Heart right ventricle (tissue), 16 donors: ENCODE measurements around the gene NBEA. TPM values are rescaled to one million over a fixed set of nuclear protein-coding genes. Genes with fewer than 3 reads are reported as not detected.

Source experiments
- ATAC-seq, 8 donors: fragments of 200-7000 bp; cut with Tn5 transposase; one replicate each; pipeline ENCODE4 v1.9.1; 2020; ENCODE audit warnings: mild to moderate bottlenecking in 8 of 8, moderate library complexity in 8 of 8, moderate number of reproducible peaks in 1 of 8
- DNase-seq, 2 donors: peaks; one replicate each; pipeline ENCODE4 v3.0.0-alpha.2; 2020
- H3K27ac ChIP-seq, 10 donors: fragments of 200-600 bp; sonication (generic) in 2 of 10; one replicate each; pipeline versions ENCODE4 v1.5.0 to v1.8.0; 2020 to 2022; ENCODE audit warnings: mild to moderate bottlenecking in 3 of 10
- H3K27me3 ChIP-seq, 7 donors: fragments of 200-600 bp; one replicate each; pipeline ENCODE4 v1.8.0; 2021 to 2022; ENCODE audit warnings: mild to moderate bottlenecking in 2 of 7
- H3K36me3 ChIP-seq, 9 donors: fragments of 200-600 bp; sonication (generic) in 1 of 9; one replicate each; pipeline versions ENCODE4 v1.5.0 to v1.8.0; 2020 to 2022; ENCODE audit warnings: mild to moderate bottlenecking in 2 of 9
- H3K4me1 ChIP-seq, 9 donors: fragments of 200-600 bp; sonication (generic) in 1 of 9; one replicate each; pipeline versions ENCODE4 v1.5.0 to v1.8.0; 2020 to 2022; ENCODE audit warnings: mild to moderate bottlenecking in 4 of 9
- H3K4me3 ChIP-seq, 10 donors: fragments of 200-600 bp; sonication (generic) in 2 of 10; one replicate each; pipeline versions ENCODE4 v1.5.0 to v1.8.0; 2020 to 2022; ENCODE audit warnings: mild to moderate bottlenecking in 7 of 10, moderate library complexity in 2 of 10
- H3K9me3 ChIP-seq, 11 donors: fragments of 200-600 bp in 10 of 11; sonication (generic) in 2 of 11; one replicate each; pipeline versions ENCODE4 v1.5.0 to v1.8.0; 2013 to 2022; ENCODE audit warnings: mild to moderate bottlenecking in 2 of 11, control low read depth in 1 of 11, moderate library complexity in 1 of 11
- CTCF ChIP-seq, 9 donors: fragments of 200-600 bp; sonication (generic) in 2 of 9; IDR thresholded peaks; one replicate each; pipeline versions ENCODE4 v1.5.0 to v1.8.0; 2021 to 2022; ENCODE audit warnings: antibody characterized with exemption in 9 of 9, mild to moderate bottlenecking in 5 of 9, moderate library complexity in 1 of 9
- WGBS, 2 donors: extraction: QIAGEN DNeasy Blood & Tissue Kit; methylation state at CpG; one replicate each; pipeline ENCODE4 v1.1.7; 2013; ENCODE audit warnings: inconsistent platforms in 1 of 2; 5-methylcytosine and 5-hydroxymethylcytosine counted together
- intact Hi-C, 10 donors: fragments of 100-400 bp; cut with DNase I; formaldehyde crosslinking; loops; one replicate each; pipeline versions ENCODE4 v1.11.1 to v1.14.2; 2022
- polyA plus RNA-seq, 2 donors: library from polyadenylated mRNA; stranded (reverse); fragments of 200-250 nt; gene quantifications; one replicate each; pipeline ENCODE4 v1.2.3, GENCODE V29; 2013
- total RNA-seq, 10 donors: library from RNA; stranded (reverse); fragmentation: NEBNext Ultra II Directional in 3 of 10; extraction: Animal tissue kit (Norgen Biotek cat#: 25700) in 3 of 10; gene quantifications; one replicate each; pipeline versions ENCODE4 v1.2.1 to v1.2.4, GENCODE V29; 2021 to 2023
- donor health status: Arrhythmogenic right ventricular cardiomyopathy.
- donor health status: ischemic (EF 13 %, LVEDD 7.1; RV severe dilation, severe dysfunction).
- donor health status: healthy with polysubstance abuse.
- donor health status: DM: no; HTN: yes; CAD: no.
- donor health status: DM: no; HTN: no; CAD: no.
- donor health status: ischemic (EF 25% LVEDD 6.9; RV normal size, moderate dysfunction).
- donor health status: ischemic (EF 25% LVEDD 5.7; RV mildly dilated, moderate dysfunction).
- donor health status: healthy.
- donor health status: DM: yes; HTN: yes; CAD: no.
- donor health status: Ischemic cardiomyopathy.
- donor health status: ischemic (EF 35%, LVEDD 5.7; RV mildly dilated, moderate dysfunction).
- donor health status: nonischemic (EF 11% LVEDD 7.7; RV severe dilation, severe dysfunction).
- donor health status: DM: yes; HTN: yes; CAD: no.
- donor health status: PGD.
- donor health status: ischemic (EF 29% LVEDD 5.4; RV normal size, mild dysfunction).
- donor health status: nonischemic (EF 23%, LVEDD 6.1; RV moderate dilation, normal function).

The NBEA gene
- total and polyA plus RNA-seq, 12 donors: 4.3 to 30.6 (median 24.5) TPM

- H3K27ac ChIP-seq: no peak overlapping the region
These were observed 748.6 kb downstream of the NBEA start for GRCh38 chr13:35690581-35691207.

GRCh38 chr13:35693134-35693784 is 751.2 kb downstream of the NBEA start:
- no peak for ATAC-seq
- Histone ChIP-seq H3K27ac (no peak overlapping the region), H3K4me3 (no peak overlapping the region), H3K36me3 (no peaks in the 10 kb centered on the region), H3K27me3 (peaks cover 0 to 4% (median 0%) of the 10 kb centered on the region in 7 donors), H3K9me3 (no peaks in the 10 kb centered on the region), H3K4me1 (no peaks in the 10 kb centered on the region)
- no peak for TF ChIP-seq CTCF (IDR thresholded peaks at IDR 0.05)
- no peak for DNase-seq
- intact Hi-C loops: no loop called here
- WGBS, 2 donors: 75 to 77% methylated on average over 9 of the region's 9 CpGs

More at GRCh38 chr13:35690581-35691207, 748.6 kb downstream of the NBEA start:
- no peaks in the 10 kb centered on the region for H3K36me3 ChIP-seq
- no peaks in the 10 kb centered on the region for H3K4me1 ChIP-seq
- no peak for TF ChIP-seq CTCF (IDR thresholded peaks at IDR 0.05)
- 47 to 53% methylated on average over 8 of the region's 8 CpGs for WGBS, 2 donors
- H3K27me3 ChIP-seq: no peaks in the 10 kb centered on the region
- ATAC-seq: peak in 7 of 8 donors; percentile 58 to 83 (median 73)
- intact Hi-C loops: no loop called here
- H3K4me3 ChIP-seq: peak overlapping the region in 1 of 10 donors; percentile 10
- DNase-seq: no peak
- no peaks in the 10 kb centered on the region for H3K9me3 ChIP-seq

- H3K4me3 ChIP-seq: no peak overlapping the region
- intact Hi-C loops: no loop called here
- DNase-seq (no peak), ATAC-seq (no peak)
- H3K27ac ChIP-seq: no peak overlapping the region
- H3K9me3 ChIP-seq: no peaks in the 10 kb centered on the region
- H3K4me1 ChIP-seq: no peaks in the 10 kb centered on the region
- H3K27me3 ChIP-seq: peaks cover 0 to 4% (median 0%) of the 10 kb centered on the region in 7 donors
- WGBS, 2 donors: 93 to 95% methylated on average over 13 of the region's 13 CpGs
- H3K36me3 ChIP-seq: no peaks in the 10 kb centered on the region
- no peak for TF ChIP-seq CTCF (IDR thresholded peaks at IDR 0.05)
These were observed 752.0 kb downstream of the NBEA start for GRCh38 chr13:35694031-35694430.

- Histone ChIP-seq H3K36me3 (no peaks in the 10 kb centered on the region), H3K4me3 (no peak overlapping the region), H3K27me3 (peaks cover 0 to 4% (median 0%) of the 10 kb centered on the region in 7 donors), H3K27ac (no peak overlapping the region), H3K9me3 (no peaks in the 10 kb centered on the region), H3K4me1 (peaks cover 0 to 2% (median 0%) of the 10 kb centered on the region in 9 donors)
- no peak for ATAC-seq
- TF ChIP-seq CTCF (IDR thresholded peaks at IDR 0.05): no peak
- DNase-seq: no peak
- WGBS, 2 donors: 89 to 93% methylated on average over 25 to 26 of the region's 26 CpGs
- intact Hi-C loops: no loop called here
These were observed 752.7 kb downstream of the NBEA start for GRCh38 chr13:35694549-35695447.
